Liver (tissue), 9 donors: ENCODE data around the gene STK24. TPM values are rescaled to one million over a fixed set of nuclear protein-coding genes. Genes with fewer than 3 reads are reported as not detected.

ENCODE experiments used
- DNase-seq: peaks from one replicate; pipeline ENCODE4 v3.0.0-alpha.2; 2017; ENCODE audit warnings: low spot score
- H3K27ac ChIP-seq, 2 donors: one replicate each; pipeline ENCODE4 v1.7.0; 2013; ENCODE audit warnings: inconsistent platforms in 2 of 2, low read length in 2 of 2, control low read depth in 1 of 2, low read depth in 1 of 2, mild to moderate bottlenecking in 1 of 2
- H3K27me3 ChIP-seq, 4 donors: one replicate each; pipeline versions ENCODE4 v1.6.1 to v1.7.0; 2013; ENCODE audit warnings: low read length in 3 of 4, inconsistent platforms in 1 of 4, mild to moderate bottlenecking in 1 of 4, moderate library complexity in 1 of 4; ENCODE audit not compliant: control insufficient read depth in 4 of 4, insufficient read depth in 4 of 4
- H3K36me3 ChIP-seq, 4 donors: one replicate each; pipeline versions ENCODE4 v1.6.1 to v1.7.0; 2013; ENCODE audit warnings: low read length in 3 of 4, mild to moderate bottlenecking in 3 of 4, low read depth in 1 of 4, moderate library complexity in 1 of 4; ENCODE audit not compliant: control insufficient read depth in 4 of 4, insufficient read depth in 3 of 4
- H3K4me1 ChIP-seq, 4 donors: one replicate each; pipeline versions ENCODE4 v1.6.1 to v1.7.0; 2013; ENCODE audit warnings: low read length in 3 of 4, mild to moderate bottlenecking in 3 of 4, moderate library complexity in 1 of 4; ENCODE audit not compliant: control insufficient read depth in 4 of 4, insufficient read depth in 4 of 4
- H3K4me3 ChIP-seq, 3 donors: one replicate each; pipeline versions ENCODE4 v1.6.1 to v1.7.0; 2013; ENCODE audit warnings: low read length in 3 of 3, control low read depth in 1 of 3, low read depth in 1 of 3, mild to moderate bottlenecking in 1 of 3
- H3K9ac ChIP-seq, 2 donors: one replicate each; pipeline ENCODE4 v1.7.0; 2013; ENCODE audit warnings: low read length in 2 of 2, mild to moderate bottlenecking in 2 of 2, moderate library complexity in 2 of 2, control low read depth in 1 of 2, low read depth in 1 of 2
- H3K9me3 ChIP-seq, 4 donors: one replicate each; pipeline versions ENCODE4 v1.6.1 to v1.7.0; 2013; ENCODE audit warnings: low read length in 3 of 4; ENCODE audit not compliant: control insufficient read depth in 4 of 4
- EGR1 ChIP-seq, 2 donors: IDR thresholded peaks; 2 replicates each; pipeline ENCODE4 v1.6.1; 2016 to 2018; ENCODE audit warnings: antibody characterized with exemption in 2 of 2, low read depth in 2 of 2
- FOXA1 ChIP-seq: IDR thresholded peaks from 2 replicates; pipeline ENCODE4 v1.6.1; 2016; ENCODE audit warnings: antibody characterized with exemption
- FOXA2 ChIP-seq: IDR thresholded peaks from 2 replicates; pipeline ENCODE4 v1.6.1; 2016; ENCODE audit warnings: antibody characterized with exemption
- GABPA ChIP-seq, 2 donors: IDR thresholded peaks in 1 of 2; conservative IDR thresholded peaks in 1 of 2; 2 replicates each; pipeline ENCODE4 v1.6.1; 2016; ENCODE audit warnings: antibody characterized with exemption in 2 of 2, mild to moderate bottlenecking in 1 of 2, moderate library complexity in 1 of 2
- HNF4A ChIP-seq, 2 donors: conservative IDR thresholded peaks; 2 replicates each; pipeline ENCODE4 v1.6.1; 2016; ENCODE audit warnings: antibody characterized with exemption in 2 of 2, mild to moderate bottlenecking in 2 of 2
- HNF4G ChIP-seq: IDR thresholded peaks from 2 replicates; pipeline ENCODE4 v1.6.1; 2016; ENCODE audit warnings: antibody characterized with exemption
- JUND ChIP-seq, 2 donors: IDR thresholded peaks; 2 replicates each; pipeline ENCODE4 v1.6.1; 2016; ENCODE audit warnings: antibody characterized with exemption in 2 of 2
- NR2F2 ChIP-seq: IDR thresholded peaks from 2 replicates; pipeline ENCODE4 v1.6.1; 2016; ENCODE audit warnings: antibody characterized with exemption
- RAD21 ChIP-seq, 2 donors: IDR thresholded peaks; 2 replicates each; pipeline ENCODE4 v1.6.1; 2016; ENCODE audit warnings: antibody characterized with exemption in 2 of 2, mild to moderate bottlenecking in 2 of 2
- RXRA ChIP-seq, 2 donors: IDR thresholded peaks; 2 replicates each; pipeline ENCODE4 v1.6.1; 2017 to 2018; ENCODE audit warnings: antibody characterized with exemption in 2 of 2, mild to moderate bottlenecking in 1 of 2
- SP1 ChIP-seq: IDR thresholded peaks from 2 replicates; pipeline ENCODE4 v1.6.1; 2018; ENCODE audit warnings: antibody characterized with exemption, mild to moderate bottlenecking
- TAF1 ChIP-seq: conservative IDR thresholded peaks from 2 replicates; pipeline ENCODE4 v1.6.1; 2016; ENCODE audit warnings: antibody characterized with exemption, mild to moderate bottlenecking
- YY1 ChIP-seq: IDR thresholded peaks from 2 replicates; pipeline ENCODE4 v1.6.1; 2016; ENCODE audit warnings: antibody characterized with exemption, mild to moderate bottlenecking
- WGBS: extraction: QIAGEN DNeasy Blood & Tissue Kit; methylation state at CpG from one replicate; pipeline ENCODE4 v1.1.7; 2013; 5-methylcytosine and 5-hydroxymethylcytosine counted together
- polyA plus RNA-seq, 2 donors: library from polyadenylated mRNA; stranded (reverse) in 1 of 2; unstranded in 1 of 2; fragments of 200-250 nt in 1 of 2; fragments of >200 nt in 1 of 2; fragmentation: Nextera tagmentation in 1 of 2; extraction: Ambion mirVana in 1 of 2; gene quantifications; one replicate each; pipeline versions ENCODE4 v1.2.1 to v1.2.3, GENCODE V29; 2013 to 2015
- total RNA-seq, 2 donors: library from RNA; depleted of rRNA; stranded (reverse); fragments of >200 nt; gene quantifications; one replicate each; pipeline ENCODE4 v1.2.3, GENCODE V29; 2014
- TF ChIP-seq, protein P1 (sequence below): IDR thresholded peaks from 2 replicates; pipeline ENCODE4 v1.6.1; 2016; ENCODE audit warnings: antibody characterized with exemption
- TF ChIP-seq, protein P2 (sequence below): fragments of 150-350 bp; IDR thresholded peaks from 2 replicates; pipeline ENCODE4 v1.5.1; 2017; ENCODE audit warnings: improper control_type of control experiment, low read depth, low read length; ENCODE audit not compliant: missing input control
- TF ChIP-seq, protein P3 (sequence below): IDR thresholded peaks from 2 replicates; pipeline ENCODE4 v1.6.1; 2016; ENCODE audit warnings: antibody characterized with exemption, mild to moderate bottlenecking
- TF ChIP-seq, protein P4 (sequence below): IDR thresholded peaks from 2 replicates; pipeline ENCODE4 v1.6.1; 2016; ENCODE audit warnings: antibody characterized with exemption
- TF ChIP-seq, protein P5 (sequence below): IDR thresholded peaks from 2 replicates; pipeline ENCODE4 v1.6.1; 2016; ENCODE audit warnings: antibody characterized with exemption
- donor health status: healthy.
- donor health status: healthy.
- donor health status: healthy.
- donor health status: healthy.
- donor health status: healthy.

STK24 gene
- total and polyA plus RNA-seq, 4 donors: 6.4 to 43.3 (median 14.9) TPM

DNA sequence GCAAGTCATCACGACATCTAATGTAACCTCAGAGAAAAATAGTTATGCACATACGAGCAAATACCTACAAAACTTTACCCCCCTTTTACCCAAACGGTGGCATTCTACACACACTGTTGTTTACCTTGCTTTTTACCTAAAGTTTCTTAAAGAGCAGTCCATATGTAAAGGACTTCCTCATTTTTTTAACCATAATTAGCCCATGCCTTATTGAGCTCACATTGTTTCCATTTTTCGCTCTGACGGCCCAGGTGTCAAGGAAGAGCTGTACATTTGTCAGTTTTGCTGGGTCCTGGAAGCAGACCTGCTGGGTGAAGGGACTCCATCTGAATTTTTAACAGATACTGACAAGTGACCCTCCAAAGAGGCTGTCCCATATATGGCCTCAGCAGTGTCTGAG lies 89.4 kb downstream of the STK24 start (continued):
- TF ChIP-seq HNF4G (no peak), GABPA (IDR thresholded peaks at IDR 0.05 in 1 of 2, conservative IDR thresholded peaks at IDR 0.05 in 1 of 2) (no peak), RAD21 (IDR thresholded peaks at IDR 0.05) (no peak), HNF4A (conservative IDR thresholded peaks at IDR 0.05) (no peak)
- TF ChIP-seq, protein P1, sequence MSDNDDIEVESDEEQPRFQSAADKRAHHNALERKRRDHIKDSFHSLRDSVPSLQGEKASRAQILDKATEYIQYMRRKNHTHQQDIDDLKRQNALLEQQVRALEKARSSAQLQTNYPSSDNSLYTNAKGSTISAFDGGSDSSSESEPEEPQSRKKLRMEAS: no peak

DNA sequence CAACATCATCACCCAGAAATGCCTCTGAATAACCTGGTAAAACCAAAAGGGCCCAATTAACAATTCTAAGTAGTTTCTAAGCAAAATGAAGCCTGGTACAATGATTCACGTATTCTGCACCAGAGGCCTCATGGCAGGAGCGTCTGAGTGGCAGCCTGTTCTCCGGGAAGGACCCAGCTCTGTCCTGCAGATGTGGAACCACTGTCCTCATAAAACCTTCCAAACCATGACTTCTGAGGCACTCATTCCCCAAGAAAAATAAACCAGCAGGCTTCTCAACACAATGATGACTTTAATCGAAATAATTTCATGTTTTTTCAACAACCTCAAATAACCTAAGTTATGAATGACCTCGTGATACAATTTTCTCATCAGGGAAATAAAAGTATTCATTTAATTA lies 89.9 kb downstream of the STK24 start:
- TF ChIP-seq JUND (IDR thresholded peaks at IDR 0.05): no peak
- TF ChIP-seq TAF1: no peak
- TF ChIP-seq NR2F2: no peak
- TF ChIP-seq YY1: no peak
- TF ChIP-seq SP1: no peak
- TF ChIP-seq, protein P1: no peak
- TF ChIP-seq, protein P2, sequence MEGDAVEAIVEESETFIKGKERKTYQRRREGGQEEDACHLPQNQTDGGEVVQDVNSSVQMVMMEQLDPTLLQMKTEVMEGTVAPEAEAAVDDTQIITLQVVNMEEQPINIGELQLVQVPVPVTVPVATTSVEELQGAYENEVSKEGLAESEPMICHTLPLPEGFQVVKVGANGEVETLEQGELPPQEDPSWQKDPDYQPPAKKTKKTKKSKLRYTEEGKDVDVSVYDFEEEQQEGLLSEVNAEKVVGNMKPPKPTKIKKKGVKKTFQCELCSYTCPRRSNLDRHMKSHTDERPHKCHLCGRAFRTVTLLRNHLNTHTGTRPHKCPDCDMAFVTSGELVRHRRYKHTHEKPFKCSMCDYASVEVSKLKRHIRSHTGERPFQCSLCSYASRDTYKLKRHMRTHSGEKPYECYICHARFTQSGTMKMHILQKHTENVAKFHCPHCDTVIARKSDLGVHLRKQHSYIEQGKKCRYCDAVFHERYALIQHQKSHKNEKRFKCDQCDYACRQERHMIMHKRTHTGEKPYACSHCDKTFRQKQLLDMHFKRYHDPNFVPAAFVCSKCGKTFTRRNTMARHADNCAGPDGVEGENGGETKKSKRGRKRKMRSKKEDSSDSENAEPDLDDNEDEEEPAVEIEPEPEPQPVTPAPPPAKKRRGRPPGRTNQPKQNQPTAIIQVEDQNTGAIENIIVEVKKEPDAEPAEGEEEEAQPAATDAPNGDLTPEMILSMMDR: no peak
- TF ChIP-seq HNF4G: no peak
- no peak for TF ChIP-seq FOXA1
- TF ChIP-seq, protein P3, sequence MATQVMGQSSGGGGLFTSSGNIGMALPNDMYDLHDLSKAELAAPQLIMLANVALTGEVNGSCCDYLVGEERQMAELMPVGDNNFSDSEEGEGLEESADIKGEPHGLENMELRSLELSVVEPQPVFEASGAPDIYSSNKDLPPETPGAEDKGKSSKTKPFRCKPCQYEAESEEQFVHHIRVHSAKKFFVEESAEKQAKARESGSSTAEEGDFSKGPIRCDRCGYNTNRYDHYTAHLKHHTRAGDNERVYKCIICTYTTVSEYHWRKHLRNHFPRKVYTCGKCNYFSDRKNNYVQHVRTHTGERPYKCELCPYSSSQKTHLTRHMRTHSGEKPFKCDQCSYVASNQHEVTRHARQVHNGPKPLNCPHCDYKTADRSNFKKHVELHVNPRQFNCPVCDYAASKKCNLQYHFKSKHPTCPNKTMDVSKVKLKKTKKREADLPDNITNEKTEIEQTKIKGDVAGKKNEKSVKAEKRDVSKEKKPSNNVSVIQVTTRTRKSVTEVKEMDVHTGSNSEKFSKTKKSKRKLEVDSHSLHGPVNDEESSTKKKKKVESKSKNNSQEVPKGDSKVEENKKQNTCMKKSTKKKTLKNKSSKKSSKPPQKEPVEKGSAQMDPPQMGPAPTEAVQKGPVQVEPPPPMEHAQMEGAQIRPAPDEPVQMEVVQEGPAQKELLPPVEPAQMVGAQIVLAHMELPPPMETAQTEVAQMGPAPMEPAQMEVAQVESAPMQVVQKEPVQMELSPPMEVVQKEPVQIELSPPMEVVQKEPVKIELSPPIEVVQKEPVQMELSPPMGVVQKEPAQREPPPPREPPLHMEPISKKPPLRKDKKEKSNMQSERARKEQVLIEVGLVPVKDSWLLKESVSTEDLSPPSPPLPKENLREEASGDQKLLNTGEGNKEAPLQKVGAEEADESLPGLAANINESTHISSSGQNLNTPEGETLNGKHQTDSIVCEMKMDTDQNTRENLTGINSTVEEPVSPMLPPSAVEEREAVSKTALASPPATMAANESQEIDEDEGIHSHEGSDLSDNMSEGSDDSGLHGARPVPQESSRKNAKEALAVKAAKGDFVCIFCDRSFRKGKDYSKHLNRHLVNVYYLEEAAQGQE: no peak
- TF ChIP-seq, protein P4, sequence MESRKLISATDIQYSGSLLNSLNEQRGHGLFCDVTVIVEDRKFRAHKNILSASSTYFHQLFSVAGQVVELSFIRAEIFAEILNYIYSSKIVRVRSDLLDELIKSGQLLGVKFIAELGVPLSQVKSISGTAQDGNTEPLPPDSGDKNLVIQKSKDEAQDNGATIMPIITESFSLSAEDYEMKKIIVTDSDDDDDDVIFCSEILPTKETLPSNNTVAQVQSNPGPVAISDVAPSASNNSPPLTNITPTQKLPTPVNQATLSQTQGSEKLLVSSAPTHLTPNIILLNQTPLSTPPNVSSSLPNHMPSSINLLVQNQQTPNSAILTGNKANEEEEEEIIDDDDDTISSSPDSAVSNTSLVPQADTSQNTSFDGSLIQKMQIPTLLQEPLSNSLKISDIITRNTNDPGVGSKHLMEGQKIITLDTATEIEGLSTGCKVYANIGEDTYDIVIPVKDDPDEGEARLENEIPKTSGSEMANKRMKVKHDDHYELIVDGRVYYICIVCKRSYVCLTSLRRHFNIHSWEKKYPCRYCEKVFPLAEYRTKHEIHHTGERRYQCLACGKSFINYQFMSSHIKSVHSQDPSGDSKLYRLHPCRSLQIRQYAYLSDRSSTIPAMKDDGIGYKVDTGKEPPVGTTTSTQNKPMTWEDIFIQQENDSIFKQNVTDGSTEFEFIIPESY: no peak
- TF ChIP-seq RAD21 (IDR thresholded peaks at IDR 0.05): no peak
- TF ChIP-seq, protein P5, sequence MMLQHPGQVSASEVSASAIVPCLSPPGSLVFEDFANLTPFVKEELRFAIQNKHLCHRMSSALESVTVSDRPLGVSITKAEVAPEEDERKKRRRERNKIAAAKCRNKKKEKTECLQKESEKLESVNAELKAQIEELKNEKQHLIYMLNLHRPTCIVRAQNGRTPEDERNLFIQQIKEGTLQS: no peak
- TF ChIP-seq FOXA2: no peak
- no peak for TF ChIP-seq EGR1 (IDR thresholded peaks at IDR 0.05; ENCODE audit: low read depth in 2 of 2)
- no peak for TF ChIP-seq RXRA (IDR thresholded peaks at IDR 0.05)
- TF ChIP-seq GABPA (IDR thresholded peaks at IDR 0.05 in 1 of 2, conservative IDR thresholded peaks at IDR 0.05 in 1 of 2): no peak
- no peak for TF ChIP-seq HNF4A (conservative IDR thresholded peaks at IDR 0.05)
- H3K4me1 ChIP-seq: peaks cover 29 to 61% (median 53%) of the 10 kb centered on the region in 4 donors

More for the DNA sequence above, 89.9 kb downstream of the STK24 start:
- no peaks in the 10 kb centered on the region for H3K9me3 ChIP-seq
- no peak overlapping the region for H3K9ac ChIP-seq
- H3K36me3 ChIP-seq: no peaks in the 10 kb centered on the region
- no peak overlapping the region for H3K4me3 ChIP-seq
- DNase-seq: no peak
- 96% methylated on average over 5 of the region's 5 CpGs for WGBS
- no peak overlapping the region for H3K27ac ChIP-seq
- no peaks in the 10 kb centered on the region for H3K27me3 ChIP-seq
